ENCODE measurements around the gene TOR1AIP2. TPM values are rescaled to one million over a fixed set of nuclear protein-coding genes. Genes with fewer than 3 reads are reported as not detected.

TOR1AIP2 gene
- total RNA-seq, 2 experiments from 2014 or later, result 71.6 to 72.7 TPM

- Mint-ChIP-seq H3K9me3 (no peaks in the 10 kb centered on the region), H3K4me1 (ENCODE audit: low read depth) (peaks cover 60% of the 10 kb centered on the region), H3K27ac (peak within 1 kb of the TSS; percentile 100), H3K36me3 (ENCODE audit: low read depth) (peaks cover 61% of the 10 kb centered on the region), H3K27me3 (no peaks in the 10 kb centered on the region), H3K4me3 (peak within 1 kb of the TSS; percentile 98)
- peaks cover 21% of the 10 kb centered on the region for H3K36me3 ChIP-seq (ENCODE audit: insufficient read depth, low read length)
- H3K27me3 ChIP-seq (ENCODE audit: control insufficient read depth in 1 of 2, insufficient read depth in 2 of 2, low read length in 2 of 2), result no peaks in the 10 kb centered on the region
- CTCF ChIA-PET, result interaction anchor here (1.3 to 2.7 kb wide), 4 partner anchors 16 to 173 kb away, joined by 3 to 20 read pairs (median 8); partner anchors contain the start of gene CEP350
- H3K27ac ChIP-seq (ENCODE audit: low read depth in 1 of 2, low read length in 2 of 2), result peak within 1 kb of the TSS; percentile 99
- H3K9me3 ChIP-seq (ENCODE audit: control insufficient read depth in 1 of 2, insufficient read depth in 1 of 2, low read length in 2 of 2), result no peaks in the 10 kb centered on the region
- H3K4me3 ChIP-seq (ENCODE audit: low read length), result peak within 1 kb of the TSS; percentile 83
- intact Hi-C loops (cut with DNase I, micrococcal nuclease), result loop anchor here (1.0 to 10.0 kb wide), 5 partner anchors 72 to 1212 kb away; partner anchors contain the start of genes CEP350 (in 2 of the 2) and QSOX1 (in 1 of the 2)
- H3K4me1 ChIP-seq (ENCODE audit: insufficient read depth, low read length), result peaks cover 26% of the 10 kb centered on the region
- TF ChIP-seq CTCF (IDR thresholded peaks at IDR 0.05), result peak; percentile 16
- POLR2A ChIA-PET, result interaction anchor here (0.5 to 4.7 kb wide), 36 partner anchors 8 to 1208 kb away, joined by 3 to 113 read pairs (median 4); partner anchors contain the start of genes ACBD6, AXDND1, CEP350 and QSOX1
- DNase-seq (peak; percentile 95 to 99 (median 96)), ATAC-seq (ENCODE audit: poor library complexity) (peak; percentile 73)
These were observed 4.8 kb upstream of the TOR1AIP2 start, which contains the start of gene TOR1AIP1 for GRCh38 chr1:179882253-179883039. TOR1AIP1 (plus strand) TSS chr1:179882285; CDS start chr1:179882503, 218 bp downstream.

- Histone ChIP-seq H3K4me3 (ENCODE audit: low read length) (peak overlapping the region; percentile 83), H3K9me3 (ENCODE audit: control insufficient read depth in 1 of 2, insufficient read depth in 1 of 2, low read length in 2 of 2) (no peaks in the 10 kb centered on the region), H3K27me3 (ENCODE audit: control insufficient read depth in 1 of 2, insufficient read depth in 2 of 2, low read length in 2 of 2) (no peaks in the 10 kb centered on the region), H3K36me3 (ENCODE audit: insufficient read depth, low read length) (peaks cover 19% of the 10 kb centered on the region), H3K4me1 (ENCODE audit: insufficient read depth, low read length) (peaks cover 31% of the 10 kb centered on the region), H3K27ac (ENCODE audit: low read depth in 1 of 2, low read length in 2 of 2) (peak overlapping the region; percentile 99)
- intact Hi-C loops (cut with DNase I, micrococcal nuclease), result loop anchor here (1.0 to 10.0 kb wide), 5 partner anchors 73 to 1213 kb away; partner anchors contain the start of genes CEP350 (in 2 of the 2) and QSOX1 (in 1 of the 2)
- ATAC-seq (ENCODE audit: poor library complexity) (no peak), DNase-seq (no peak)
- ChIA-PET POLR2A (interaction anchor here (0.5 to 4.7 kb wide), 25 partner anchors 8 to 1209 kb away, joined by 3 to 113 read pairs (median 4); partner anchors contain the start of genes ACBD6, AXDND1, CEP350 and QSOX1), CTCF (interaction anchor here (2.3 to 2.7 kb wide), 3 partner anchors 15 to 72 kb away, joined by 6 to 20 read pairs (median 9); partner anchors contain the start of gene CEP350)
- Mint-ChIP-seq H3K27ac (peak overlapping the region; percentile 100), H3K4me1 (ENCODE audit: low read depth) (peaks cover 58% of the 10 kb centered on the region), H3K9me3 (no peaks in the 10 kb centered on the region), H3K27me3 (no peaks in the 10 kb centered on the region), H3K4me3 (peak overlapping the region; percentile 98), H3K36me3 (ENCODE audit: low read depth) (peaks cover 58% of the 10 kb centered on the region)
- no peak for TF ChIP-seq CTCF (IDR thresholded peaks at IDR 0.05)
These were observed 4.1 kb upstream of the TOR1AIP2 start for GRCh38 chr1:179881642-179882252.

GRCh38 chr1:179879797-179880196 is 2.2 kb upstream of the TOR1AIP2 start:
- POLR2A ChIA-PET, result interaction anchor here (0.7 to 4.7 kb wide), 4 partner anchors 14 to 774 kb away, joined by 3 to 113 read pairs (median 28); partner anchors contain the start of gene CEP350
- peak overlapping the region; percentile 70 for H3K27ac Mint-ChIP-seq
- intact Hi-C loops (cut with DNase I, micrococcal nuclease), result loop anchor here (5.0 to 10.0 kb wide), 8 partner anchors 65 to 1215 kb away; partner anchors contain the start of genes ACBD6 (in 1 of the 2), QSOX1 (in 1 of the 2), SOAT1 (in 1 of the 2) and STX6 (in 1 of the 2)

More at GRCh38 chr1:179879797-179880196, 2.2 kb upstream of the TOR1AIP2 start:
- Histone ChIP-seq H3K27me3 (ENCODE audit: control insufficient read depth in 1 of 2, insufficient read depth in 2 of 2, low read length in 2 of 2) (no peaks in the 10 kb centered on the region), H3K36me3 (ENCODE audit: insufficient read depth, low read length) (peaks cover 3% of the 10 kb centered on the region), H3K27ac (ENCODE audit: low read depth in 1 of 2, low read length in 2 of 2) (no peak overlapping the region), H3K4me3 (ENCODE audit: low read length) (no peak overlapping the region), H3K9me3 (ENCODE audit: control insufficient read depth in 1 of 2, insufficient read depth in 1 of 2, low read length in 2 of 2) (no peaks in the 10 kb centered on the region), H3K4me1 (ENCODE audit: insufficient read depth, low read length) (peaks cover 24% of the 10 kb centered on the region)
- peaks cover 54% of the 10 kb centered on the region for H3K36me3 Mint-ChIP-seq (ENCODE audit: low read depth)
- peaks cover 65% of the 10 kb centered on the region for H3K4me1 Mint-ChIP-seq (ENCODE audit: low read depth)
- H3K27me3 Mint-ChIP-seq, result no peaks in the 10 kb centered on the region
- CTCF ChIA-PET, result interaction anchor here (1.1 to 2.5 kb wide), 3 partner anchors 12 to 65 kb away, joined by 3 to 10 read pairs (median 9); no protein-coding TSS in a partner anchor
- TF ChIP-seq CTCF (IDR thresholded peaks at IDR 0.05), result no peak
- peak overlapping the region; percentile 57 for H3K4me3 Mint-ChIP-seq
- no peak for ATAC-seq (ENCODE audit: poor library complexity)
- DNase-seq, result no peak
- no peaks in the 10 kb centered on the region for H3K9me3 Mint-ChIP-seq

Data from CD4-positive, alpha-beta T cell (primary cell).